MCF 10A (cell line): ENCODE results near the gene PIGR. TPM values are rescaled to one million over a fixed set of nuclear protein-coding genes. Genes with fewer than 3 reads are reported as not detected.

ENCODE experiments used
- BruUV-seq: library from RNA; stranded (reverse); fragments of 400-500 nt; replicated peaks from 2 replicates; lab custom pipeline; 2021; lab: Mats Ljungman, UMichigan
- CTCF ChIA-PET: fragments of 300-600 bp; sonication (Branson Sonifier 250); formaldehyde crosslinking; extraction: SDS; loops from one replicate; lab custom pipeline; 2021; ENCODE audit warnings: antibody characterized with exemption, inconsistent platforms; lab: Yijun Ruan, JAX
- POLR2A ChIA-PET: fragments of 300-600, 350-650 bp; sonication (Branson Sonifier 250); formaldehyde crosslinking; extraction: SDS; loops from one replicate; lab custom pipeline; 2020; ENCODE audit warnings: antibody characterized with exemption, inconsistent platforms; lab: Yijun Ruan, JAX
- DNase-seq: peaks from one replicate; pipeline ENCODE4 v3.0.0-alpha.2; 2018; ENCODE audit not compliant: unreplicated experiment
- H3K27ac Mint-ChIP-seq: one replicate; pipeline ENCODE4 v1.8.0; 2022; ENCODE audit warnings: mild to moderate bottlenecking, low read depth, mixed read lengths; ENCODE audit not compliant: unreplicated experiment
- H3K27me3 Mint-ChIP-seq: one replicate; pipeline ENCODE4 v1.8.0; 2022; ENCODE audit warnings: mixed read lengths; ENCODE audit not compliant: insufficient read depth, unreplicated experiment
- H3K36me3 Mint-ChIP-seq: one replicate; pipeline ENCODE4 v1.8.0; 2022; ENCODE audit warnings: mild to moderate bottlenecking, moderate library complexity, mixed read lengths; ENCODE audit not compliant: insufficient read depth, unreplicated experiment
- H3K4me1 Mint-ChIP-seq: one replicate; pipeline ENCODE4 v1.8.0; 2022; ENCODE audit warnings: mixed read lengths; ENCODE audit not compliant: insufficient read depth, unreplicated experiment
- H3K4me3 Mint-ChIP-seq: one replicate; pipeline ENCODE4 v1.8.0; 2022; ENCODE audit warnings: mild to moderate bottlenecking, moderate library complexity, mixed read lengths; ENCODE audit not compliant: unreplicated experiment
- H3K9me3 Mint-ChIP-seq: one replicate; pipeline ENCODE4 v1.8.0; 2022; ENCODE audit warnings: mixed read lengths; ENCODE audit not compliant: unreplicated experiment
- CTCF ChIP-seq: fragments of 200-600 bp; IDR thresholded peaks from one replicate; pipeline ENCODE4 v1.8.0; 2022; ENCODE audit warnings: antibody characterized with exemption, mild to moderate bottlenecking; ENCODE audit not compliant: unreplicated experiment
- intact Hi-C: fragments of 100-400 bp; cut with micrococcal nuclease; formaldehyde crosslinking; loops from 2 replicates; pipeline ENCODE4 v1.14.1; 2022
- total RNA-seq: library from RNA; stranded (reverse); gene quantifications from 2 replicates; pipeline ENCODE4 v1.2.3, GENCODE V29; 2022

The PIGR gene
- total RNA-seq, 1 experiment from 2014 or later = not detected

- Mint-ChIP-seq H3K9me3 (no peaks in the 10 kb centered on the region), H3K4me3 (no peak overlapping the region), H3K27ac (no peak overlapping the region), H3K36me3 (no peaks in the 10 kb centered on the region), H3K4me1 (no peaks in the 10 kb centered on the region), H3K27me3 (no peaks in the 10 kb centered on the region)
- TF ChIP-seq CTCF = no peak
- no TSS peak for BruUV-seq
- POLR2A ChIA-PET = interaction anchor here (0.8 to 1.6 kb wide), 3 partner anchors 19 to 45 kb away, joined by 3 to 7 read pairs (median 4); partner anchors contain the start of gene C1orf116
- intact Hi-C loops = no loop called here
- CTCF ChIA-PET = interaction anchor here (0.7 to 10.9 kb wide), 10 partner anchors 9 to 380 kb away, joined by 3 to 287 read pairs (median 3); partner anchors contain the start of gene FCMR
- DNase-seq = no peak
Observed at GRCh38 chr1:206986885-206987284, 40.6 kb upstream of the PIGR start.

GRCh38 chr1:206986402-206986801 is 40.1 kb upstream of the PIGR start:
- H3K9me3 Mint-ChIP-seq = no peaks in the 10 kb centered on the region
- H3K4me3 Mint-ChIP-seq = no peak overlapping the region
- no peak for DNase-seq
- no peak for TF ChIP-seq CTCF
- no TSS peak for BruUV-seq
- no peaks in the 10 kb centered on the region for H3K36me3 Mint-ChIP-seq
- CTCF ChIA-PET = interaction anchor here (0.8 to 10.9 kb wide), 11 partner anchors 8 to 380 kb away, joined by 3 to 287 read pairs (median 3); partner anchors contain the start of gene FCMR
- H3K27me3 Mint-ChIP-seq = no peaks in the 10 kb centered on the region
- H3K27ac Mint-ChIP-seq = no peak overlapping the region
- POLR2A ChIA-PET = interaction anchor here (0.8 to 1.6 kb wide), 6 partner anchors 18 to 46 kb away, joined by 3 to 7 read pairs (median 4); partner anchors contain the start of gene C1orf116
- intact Hi-C loops = no loop called here
- H3K4me1 Mint-ChIP-seq = no peaks in the 10 kb centered on the region

- H3K27me3 Mint-ChIP-seq = no peaks in the 10 kb centered on the region
- no peaks in the 10 kb centered on the region for H3K4me1 Mint-ChIP-seq
- POLR2A ChIA-PET = interaction anchor here (0.5 to 1.9 kb wide), 7 partner anchors 9 to 412 kb away, joined by 3 to 6 read pairs (median 3); no protein-coding TSS in a partner anchor
- CTCF ChIA-PET = interaction anchor here (0.5 to 10.9 kb wide), 12 partner anchors 9 to 524 kb away, joined by 3 to 287 read pairs (median 5); partner anchors contain the start of genes DYRK3 and FCMR
- peak overlapping the region; percentile 8 for H3K27ac Mint-ChIP-seq
- H3K36me3 Mint-ChIP-seq = no peaks in the 10 kb centered on the region
- intact Hi-C loops = no loop called here
- DNase-seq = no peak
- BruUV-seq = no TSS peak
- no peak for TF ChIP-seq CTCF
- no peaks in the 10 kb centered on the region for H3K9me3 Mint-ChIP-seq
- H3K4me3 Mint-ChIP-seq = no peak overlapping the region
Observed at GRCh38 chr1:206985162-206985749, 39.0 kb upstream of the PIGR start.

- no TSS peak for BruUV-seq
- Mint-ChIP-seq H3K4me1 (no peaks in the 10 kb centered on the region), H3K27me3 (no peaks in the 10 kb centered on the region)
Observed at GRCh38 chr1:206982216-206982615, 36.0 kb upstream of the PIGR start.

More at GRCh38 chr1:206982216-206982615, 36.0 kb upstream of the PIGR start:
- DNase-seq = peak; percentile 81
- H3K9me3 Mint-ChIP-seq = no peaks in the 10 kb centered on the region
- intact Hi-C loops = loop anchor here (1.0 to 2.0 kb wide), 7 partner anchors 70 to 491 kb away; no protein-coding TSS in a partner anchor
- H3K4me3 Mint-ChIP-seq = no peak overlapping the region
- POLR2A ChIA-PET = interaction anchor here (0.6 to 4.6 kb wide), 26 partner anchors 9 to 381 kb away, joined by 3 to 26 read pairs (median 4); partner anchors contain the start of genes C1orf116, DYRK3 and EIF2D
- peak; percentile 99 for TF ChIP-seq CTCF
- CTCF ChIA-PET = interaction anchor here (0.7 to 10.9 kb wide), 94 partner anchors 11 to 518 kb away, joined by 3 to 287 read pairs (median 7); partner anchors contain the start of genes C1orf116, DYRK3, EIF2D and FCAMR
- no peak overlapping the region for H3K27ac Mint-ChIP-seq
- no peaks in the 10 kb centered on the region for H3K36me3 Mint-ChIP-seq
